K562 (cell line): ENCODE measurements around the gene TRPM4. TPM values are rescaled to one million over a fixed set of nuclear protein-coding genes. Genes with fewer than 3 reads are reported as not detected.

Experiments
- EP400 ChIP-seq: fragments of 450-650 bp; IDR thresholded peaks from 2 replicates; pipeline ENCODE4 v1.6.1; 2017; ENCODE audit warnings: antibody characterized with exemption, mild to moderate bottlenecking, moderate library complexity
- KDM4B ChIP-seq, 2 experiments: fragments of 450-650 bp in 1 of 2; sonication (generic) in 1 of 2; IDR thresholded peaks; 2 replicates each; pipeline ENCODE4 v1.6.1; 2016 to 2017; ENCODE audit warnings: borderline replicate concordance in 2 of 2, antibody characterized with exemption in 1 of 2, low read depth in 1 of 2, mild to moderate bottlenecking in 1 of 2
- KDM5B ChIP-seq: fragments of 200-600 bp; sonication (generic); IDR thresholded peaks from 2 replicates; pipeline ENCODE4 v1.6.1; 2012; ENCODE audit warnings: low read depth, mild to moderate bottlenecking, moderate library complexity, low read length, control low read depth, inconsistent platforms; ENCODE audit not compliant: insufficient replicate concordance
- RBM34 ChIP-seq: fragments of 200-400 bp; formaldehyde crosslinking; IDR thresholded peaks from 2 replicates; pipeline ENCODE4 v1.6.1; 2018; ENCODE audit warnings: low read length, borderline replicate concordance; ENCODE audit not compliant: insufficient read depth
- RFX1 ChIP-seq: fragments of 450-650 bp; IDR thresholded peaks from 2 replicates; pipeline ENCODE4 v1.6.1; 2016; ENCODE audit warnings: mild to moderate bottlenecking, moderate library complexity
- SMAD1 ChIP-seq: fragments of 150-350 bp; IDR thresholded peaks from 2 replicates; pipeline ENCODE4 v1.6.1; 2014; ENCODE audit warnings: low read length, low read depth; ENCODE audit not compliant: partially characterized antibody
- ZNF165 ChIP-seq: fragments of 250-450 bp; sonication (Bioruptor Pico); IDR thresholded peaks from 2 replicates; pipeline ENCODE4 v1.4.0; 2020; ENCODE audit warnings: borderline replicate concordance
- ZNF699 ChIP-seq: fragments of 250-450 bp; sonication (Bioruptor Pico); IDR thresholded peaks from 2 replicates; pipeline ENCODE4 v1.8.0; 2021; ENCODE audit warnings: mild to moderate bottlenecking, moderate library complexity; ENCODE audit not compliant: insufficient replicate concordance
- polyA plus RNA-seq, 8 experiments: library from polyadenylated mRNA; depleted of rRNA in 4 of 8; stranded (reverse) in 5 of 8; unstranded in 3 of 8; fragments of >200 nt; fragmentation: Nextera tagmentation in 2 of 8; fragmentation: Illumina TruSeq in 1 of 8; extraction: Ambion mirVana in 2 of 8; extraction: Trizol in 1 of 8; gene quantifications; 2 replicates each; pipeline versions ENCODE4 v1.2.1 to v1.2.3, GENCODE V29; 2011 to 2014; ENCODE audit warnings: inconsistent platforms in 1 of 8, missing spikeins in 1 of 8
- total RNA-seq, 7 experiments: library from RNA; depleted of rRNA in 6 of 7; stranded (reverse); fragments of >200 nt in 6 of 7; fragmentation: Illumina TruSeq in 2 of 7; extraction: Trizol in 2 of 7; gene quantifications; 2 replicates each; pipeline versions ENCODE4 v1.2.1 to v1.2.3, GENCODE V29; 2011 to 2021; ENCODE audit warnings: low replicate concordance in 1 of 7
- TF ChIP-seq, protein P1 (sequence below), 2 experiments: fragments of 250-450 bp in 1 of 2; fragments of 450-650 bp in 1 of 2; sonication (Bioruptor Pico) in 1 of 2; IDR thresholded peaks; 2 replicates each; pipeline versions ENCODE4 v1.6.1 to v1.8.0; 2016 to 2021; ENCODE audit warnings: mild to moderate bottlenecking in 2 of 2, moderate library complexity in 2 of 2, missing compliant biosample characterization in 1 of 2, missing genetic modification characterization in 1 of 2
- TF ChIP-seq, protein P2 (sequence below), 2 experiments: fragments of 450-650 bp in 1 of 2; sonication (generic) in 1 of 2; formaldehyde crosslinking in 1 of 2; IDR thresholded peaks in 1 of 2; conservative IDR thresholded peaks in 1 of 2; 2 replicates each; pipeline versions ENCODE4 v1.6.1 to v1.8.1; 2016 to 2023; ENCODE audit warnings: mild to moderate bottlenecking in 2 of 2, moderate library complexity in 2 of 2, inconsistent platforms in 1 of 2, missing genetic modification reagents in 1 of 2
- TF ChIP-seq, protein P3 (sequence below), 3 experiments: fragments of 200-800 bp in 1 of 3; sonication (Bioruptor generic) in 1 of 3; sonication (generic) in 1 of 3; formaldehyde crosslinking in 1 of 3; IDR thresholded peaks; 2 replicates each; pipeline versions ENCODE4 v1.6.1 to v1.8.0; 2016 to 2022; ENCODE audit warnings: mild to moderate bottlenecking in 2 of 3, missing compliant biosample characterization in 2 of 3, missing genetic modification characterization in 2 of 3, missing genetic modification reagents in 1 of 3
- TF ChIP-seq, protein P4 (sequence below): fragments of 200-400 bp; formaldehyde crosslinking; IDR thresholded peaks from 2 replicates; pipeline ENCODE4 v1.6.1; 2017; ENCODE audit warnings: mild to moderate bottlenecking, low read depth, low read length, moderate library complexity
- TF ChIP-seq, protein P5 (sequence below): fragments of 250-450 bp; sonication (Bioruptor Pico); IDR thresholded peaks from 2 replicates; pipeline ENCODE4 v1.9.0; 2021; ENCODE audit warnings: mild to moderate bottlenecking, inconsistent platforms
- TF ChIP-seq, protein P6 (sequence below), 2 experiments: IDR thresholded peaks in 1 of 2; conservative IDR thresholded peaks in 1 of 2; 2 replicates each; pipeline ENCODE4 v1.6.1; 2016; ENCODE audit warnings: low read depth in 2 of 2, mild to moderate bottlenecking in 1 of 2, missing compliant biosample characterization in 1 of 2, missing genetic modification characterization in 1 of 2, moderate library complexity in 1 of 2

TRPM4 gene
- total and polyA plus RNA-seq, 9 of the 15 experiments (the other 6 are each of a cell fraction or from before 2014, with no cell fraction given) = 6.5 to 45.4 (median 15.2) TPM

DNA sequence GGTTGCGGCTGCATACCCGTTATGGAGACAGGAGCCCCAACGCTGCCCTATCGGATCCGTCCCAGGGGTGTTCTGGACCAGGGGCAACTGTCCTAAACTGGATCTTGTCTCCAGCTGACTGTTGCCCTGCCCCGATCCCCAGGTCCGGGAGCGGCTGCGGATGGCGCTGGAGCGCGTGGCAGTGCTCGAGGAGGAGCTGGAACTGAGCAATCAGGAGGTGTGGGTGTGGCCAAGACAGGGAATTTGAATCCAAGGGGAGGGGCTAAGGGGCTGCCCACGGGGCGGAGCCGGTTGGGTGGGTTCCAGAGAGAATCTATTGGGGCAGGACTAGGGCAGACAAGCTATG, 28.4 kb upstream of the TRPM4 start (continued):
- TF ChIP-seq, protein P1, sequence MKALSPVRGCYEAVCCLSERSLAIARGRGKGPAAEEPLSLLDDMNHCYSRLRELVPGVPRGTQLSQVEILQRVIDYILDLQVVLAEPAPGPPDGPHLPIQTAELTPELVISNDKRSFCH (CRISPR knock-in tag; IDR thresholded peaks at IDR 0.05) = no peak
- TF ChIP-seq, protein P1 (tag; IDR thresholded peaks at IDR 0.05) = no peak
- TF ChIP-seq, protein P2, sequence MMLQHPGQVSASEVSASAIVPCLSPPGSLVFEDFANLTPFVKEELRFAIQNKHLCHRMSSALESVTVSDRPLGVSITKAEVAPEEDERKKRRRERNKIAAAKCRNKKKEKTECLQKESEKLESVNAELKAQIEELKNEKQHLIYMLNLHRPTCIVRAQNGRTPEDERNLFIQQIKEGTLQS (IDR thresholded peaks at IDR 0.05) = no peak
- TF ChIP-seq, protein P2 (CRISPR knock-in tag; conservative IDR thresholded peaks at IDR 0.05) = no peak
- TF ChIP-seq, protein P3, sequence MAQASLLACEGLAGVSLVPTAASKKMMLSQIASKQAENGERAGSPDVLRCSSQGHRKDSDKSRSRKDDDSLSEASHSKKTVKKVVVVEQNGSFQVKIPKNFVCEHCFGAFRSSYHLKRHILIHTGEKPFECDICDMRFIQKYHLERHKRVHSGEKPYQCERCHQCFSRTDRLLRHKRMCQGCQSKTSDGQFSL (CRISPR knock-in tag; IDR thresholded peaks at IDR 0.05) = 0 out of 2 replicates have a peak, but pooled peaks have one; percentile 40
- TF ChIP-seq, protein P3 (tag; IDR thresholded peaks at IDR 0.05) = no peak
- no peak for TF ChIP-seq RFX1
- TF ChIP-seq SMAD1 = no peak
- TF ChIP-seq, protein P4, sequence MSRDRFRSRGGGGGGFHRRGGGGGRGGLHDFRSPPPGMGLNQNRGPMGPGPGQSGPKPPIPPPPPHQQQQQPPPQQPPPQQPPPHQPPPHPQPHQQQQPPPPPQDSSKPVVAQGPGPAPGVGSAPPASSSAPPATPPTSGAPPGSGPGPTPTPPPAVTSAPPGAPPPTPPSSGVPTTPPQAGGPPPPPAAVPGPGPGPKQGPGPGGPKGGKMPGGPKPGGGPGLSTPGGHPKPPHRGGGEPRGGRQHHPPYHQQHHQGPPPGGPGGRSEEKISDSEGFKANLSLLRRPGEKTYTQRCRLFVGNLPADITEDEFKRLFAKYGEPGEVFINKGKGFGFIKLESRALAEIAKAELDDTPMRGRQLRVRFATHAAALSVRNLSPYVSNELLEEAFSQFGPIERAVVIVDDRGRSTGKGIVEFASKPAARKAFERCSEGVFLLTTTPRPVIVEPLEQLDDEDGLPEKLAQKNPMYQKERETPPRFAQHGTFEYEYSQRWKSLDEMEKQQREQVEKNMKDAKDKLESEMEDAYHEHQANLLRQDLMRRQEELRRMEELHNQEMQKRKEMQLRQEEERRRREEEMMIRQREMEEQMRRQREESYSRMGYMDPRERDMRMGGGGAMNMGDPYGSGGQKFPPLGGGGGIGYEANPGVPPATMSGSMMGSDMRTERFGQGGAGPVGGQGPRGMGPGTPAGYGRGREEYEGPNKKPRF = no peak
- TF ChIP-seq KDM5B = peak; percentile 72
- TF ChIP-seq, protein P5, sequence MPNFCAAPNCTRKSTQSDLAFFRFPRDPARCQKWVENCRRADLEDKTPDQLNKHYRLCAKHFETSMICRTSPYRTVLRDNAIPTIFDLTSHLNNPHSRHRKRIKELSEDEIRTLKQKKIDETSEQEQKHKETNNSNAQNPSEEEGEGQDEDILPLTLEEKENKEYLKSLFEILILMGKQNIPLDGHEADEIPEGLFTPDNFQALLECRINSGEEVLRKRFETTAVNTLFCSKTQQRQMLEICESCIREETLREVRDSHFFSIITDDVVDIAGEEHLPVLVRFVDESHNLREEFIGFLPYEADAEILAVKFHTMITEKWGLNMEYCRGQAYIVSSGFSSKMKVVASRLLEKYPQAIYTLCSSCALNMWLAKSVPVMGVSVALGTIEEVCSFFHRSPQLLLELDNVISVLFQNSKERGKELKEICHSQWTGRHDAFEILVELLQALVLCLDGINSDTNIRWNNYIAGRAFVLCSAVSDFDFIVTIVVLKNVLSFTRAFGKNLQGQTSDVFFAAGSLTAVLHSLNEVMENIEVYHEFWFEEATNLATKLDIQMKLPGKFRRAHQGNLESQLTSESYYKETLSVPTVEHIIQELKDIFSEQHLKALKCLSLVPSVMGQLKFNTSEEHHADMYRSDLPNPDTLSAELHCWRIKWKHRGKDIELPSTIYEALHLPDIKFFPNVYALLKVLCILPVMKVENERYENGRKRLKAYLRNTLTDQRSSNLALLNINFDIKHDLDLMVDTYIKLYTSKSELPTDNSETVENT (CRISPR knock-in tag) = no peak
- TF ChIP-seq KDM4B (IDR thresholded peaks at IDR 0.05; ENCODE audit: borderline replicate concordance in 2 of 2, low read depth in 1 of 2) = no peak
- TF ChIP-seq ZNF699 = no peak
- peak; percentile 81 for TF ChIP-seq EP400
- TF ChIP-seq, protein P6, sequence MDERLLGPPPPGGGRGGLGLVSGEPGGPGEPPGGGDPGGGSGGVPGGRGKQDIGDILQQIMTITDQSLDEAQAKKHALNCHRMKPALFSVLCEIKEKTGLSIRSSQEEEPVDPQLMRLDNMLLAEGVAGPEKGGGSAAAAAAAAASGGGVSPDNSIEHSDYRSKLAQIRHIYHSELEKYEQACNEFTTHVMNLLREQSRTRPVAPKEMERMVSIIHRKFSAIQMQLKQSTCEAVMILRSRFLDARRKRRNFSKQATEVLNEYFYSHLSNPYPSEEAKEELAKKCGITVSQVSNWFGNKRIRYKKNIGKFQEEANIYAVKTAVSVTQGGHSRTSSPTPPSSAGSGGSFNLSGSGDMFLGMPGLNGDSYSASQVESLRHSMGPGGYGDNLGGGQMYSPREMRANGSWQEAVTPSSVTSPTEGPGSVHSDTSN (CRISPR knock-in tag; IDR thresholded peaks at IDR 0.05; ENCODE audit: low read depth) = no peak
- TF ChIP-seq, protein P6 (tag; conservative IDR thresholded peaks at IDR 0.05; ENCODE audit: low read depth) = no peak
- no peak for TF ChIP-seq ZNF165 (CRISPR knock-in tag)
- TF ChIP-seq RBM34 = no peak
